Suppressor macrophage treated with lipopolysaccharide for 4 hours (primary cell): ENCODE data around the gene SMAP2.
"Not testable (repeated sequence)": the region's sequence is repeated elsewhere in the genome, so short reads cannot be mapped to it uniquely, and the experiment has no call there.

Experiments used
- DNase-seq: peaks from one replicate; pipeline ENCODE4 v3.0.0-alpha.2; 2020

SMAP2 gene

DNA sequence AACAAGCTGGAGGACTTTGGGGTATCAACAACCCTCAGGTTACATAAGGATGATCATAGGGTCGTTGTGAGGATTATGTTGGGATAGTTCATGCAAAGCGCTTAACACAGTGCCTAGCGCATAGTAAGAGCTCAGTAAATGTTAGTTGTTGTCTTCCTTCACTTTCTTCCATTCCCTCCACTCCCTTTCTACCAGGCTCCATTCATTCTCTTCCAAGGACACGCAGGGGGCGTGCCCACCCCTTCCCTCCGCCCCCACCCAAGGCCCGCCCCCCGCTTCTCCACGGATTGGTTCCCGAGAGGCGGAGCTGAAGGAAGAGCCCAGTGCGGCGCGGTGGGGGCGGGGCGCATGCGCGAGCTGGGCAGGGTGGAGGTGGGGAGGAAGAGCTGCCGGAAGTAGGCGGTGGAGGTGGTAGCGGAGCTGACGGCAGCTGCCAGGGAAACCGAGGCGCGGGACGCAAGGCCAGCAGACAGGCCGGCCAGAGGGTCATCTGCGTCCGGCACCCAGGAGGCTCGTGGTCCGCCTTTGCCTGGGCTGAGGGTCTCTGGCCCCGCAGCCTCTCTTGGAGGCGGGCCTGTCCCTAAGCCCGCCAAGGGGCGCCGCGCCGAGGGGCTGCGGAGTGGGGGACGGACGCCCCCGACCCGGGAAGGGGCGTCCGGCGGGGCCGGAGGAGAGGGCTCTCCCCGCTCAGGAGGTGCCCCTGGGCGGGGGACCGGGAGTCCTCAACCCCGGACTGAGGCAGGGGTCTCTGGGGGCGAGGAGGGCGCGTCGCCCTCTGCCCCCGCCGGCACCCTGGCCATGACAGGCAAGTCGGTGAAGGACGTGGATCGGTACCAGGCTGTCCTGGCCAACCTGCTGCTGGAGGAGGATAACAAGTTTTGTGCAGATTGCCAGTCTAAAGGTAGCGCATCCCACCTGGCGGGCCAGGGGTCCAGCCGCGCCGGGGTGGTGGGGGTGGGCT is at the start of gene SMAP2:
Gene SMAP2 (plus strand): TSS at position 405 of the 961 bp plus-strand sequence. CDS start 394 bp downstream, at position 799.
- peak; percentile 98 for DNase-seq

DNA sequence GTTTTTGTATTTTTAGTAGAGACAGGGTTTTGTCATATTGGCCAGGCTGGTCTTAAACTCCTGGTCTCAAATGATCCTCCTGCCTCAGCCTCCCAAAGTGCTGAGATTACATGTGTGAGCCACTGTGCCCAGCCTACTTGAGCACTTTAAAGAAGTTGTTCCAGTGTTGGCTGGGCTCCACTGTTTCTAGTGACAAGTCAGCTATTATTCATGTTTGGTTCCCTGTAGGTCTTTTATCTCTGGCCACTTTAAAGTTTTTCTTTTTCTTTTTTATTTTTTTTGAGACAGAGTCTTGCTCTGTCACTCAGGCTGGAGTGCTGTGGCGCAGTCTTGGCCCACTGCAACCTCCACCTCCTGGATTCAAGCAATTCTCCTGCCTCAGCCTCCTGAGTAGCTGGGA is 42.1 kb upstream of the SMAP2 start:
- DNase-seq, result not testable (repeated sequence)

DNA sequence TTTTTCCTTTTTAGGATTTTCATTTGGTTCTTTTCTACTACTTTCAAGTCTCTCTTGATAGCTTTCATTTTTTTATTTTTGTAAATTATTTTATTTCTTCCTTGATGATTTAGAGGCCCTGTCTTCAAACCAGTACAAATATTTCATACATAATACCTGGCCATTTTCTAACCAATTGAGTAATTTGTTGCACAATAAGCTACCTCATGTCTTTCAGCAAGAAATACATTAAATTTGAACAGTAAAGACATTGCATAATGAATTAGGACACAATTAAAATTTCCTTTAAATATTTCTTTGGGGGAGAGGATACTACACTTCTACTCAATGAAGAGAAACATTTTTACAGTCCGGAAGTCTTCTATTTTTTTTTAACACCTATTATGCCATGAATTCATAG is 40.8 kb upstream of the SMAP2 start:
- no peak for DNase-seq

DNA sequence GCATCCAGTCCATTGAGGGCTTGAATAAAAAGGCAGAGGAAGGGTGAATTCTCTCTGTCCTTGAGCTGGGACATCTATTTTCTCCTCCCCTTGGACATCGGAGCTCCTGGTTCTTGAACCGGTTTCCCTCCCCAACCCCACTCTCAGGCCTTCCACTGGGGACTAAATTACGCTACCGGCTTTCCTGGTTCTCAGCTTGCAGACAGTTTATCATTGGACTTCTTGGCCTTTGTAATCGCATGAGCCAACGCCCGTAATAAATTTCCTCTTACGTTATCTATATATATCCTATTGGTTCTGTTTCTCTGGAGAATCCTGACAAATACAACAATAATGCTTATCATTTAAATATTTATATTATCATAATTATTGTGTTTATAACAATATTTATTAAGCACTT is 36.1 kb upstream of the SMAP2 start:
- no peak for DNase-seq

DNA sequence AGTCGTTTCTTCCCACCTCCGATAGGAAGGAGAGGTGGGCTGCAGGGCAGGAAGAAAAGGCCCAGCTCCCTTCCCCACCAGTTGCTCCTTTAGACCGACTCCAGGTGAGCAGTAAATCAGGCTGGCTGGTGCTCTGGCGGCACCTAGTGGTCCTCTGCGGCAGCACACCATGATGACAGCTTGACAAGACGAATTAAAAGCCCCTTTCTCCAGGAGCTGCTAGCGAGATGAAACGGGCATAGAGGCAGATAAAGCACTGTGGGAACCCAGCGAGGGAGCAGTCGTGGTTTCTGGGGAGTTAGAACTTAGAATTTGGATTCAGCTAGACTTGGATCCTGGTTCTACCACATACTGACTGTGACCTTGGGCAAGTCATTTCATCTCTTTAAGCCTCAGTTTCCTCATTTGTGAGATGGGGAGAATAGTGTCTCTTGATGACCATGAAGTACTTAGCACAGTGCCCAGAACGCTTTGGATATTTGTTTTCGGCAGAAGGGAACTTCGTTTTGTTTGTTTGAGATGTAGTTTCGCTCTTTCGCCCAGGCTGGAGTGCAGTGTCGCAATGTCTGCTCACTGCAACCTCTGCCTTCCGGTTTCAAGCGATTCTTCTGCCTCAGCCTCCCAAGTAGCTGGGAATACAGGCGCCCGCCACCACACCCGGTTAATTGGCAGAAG is 34.6 kb upstream of the SMAP2 start:
- peak; percentile 82 for DNase-seq

DNA sequence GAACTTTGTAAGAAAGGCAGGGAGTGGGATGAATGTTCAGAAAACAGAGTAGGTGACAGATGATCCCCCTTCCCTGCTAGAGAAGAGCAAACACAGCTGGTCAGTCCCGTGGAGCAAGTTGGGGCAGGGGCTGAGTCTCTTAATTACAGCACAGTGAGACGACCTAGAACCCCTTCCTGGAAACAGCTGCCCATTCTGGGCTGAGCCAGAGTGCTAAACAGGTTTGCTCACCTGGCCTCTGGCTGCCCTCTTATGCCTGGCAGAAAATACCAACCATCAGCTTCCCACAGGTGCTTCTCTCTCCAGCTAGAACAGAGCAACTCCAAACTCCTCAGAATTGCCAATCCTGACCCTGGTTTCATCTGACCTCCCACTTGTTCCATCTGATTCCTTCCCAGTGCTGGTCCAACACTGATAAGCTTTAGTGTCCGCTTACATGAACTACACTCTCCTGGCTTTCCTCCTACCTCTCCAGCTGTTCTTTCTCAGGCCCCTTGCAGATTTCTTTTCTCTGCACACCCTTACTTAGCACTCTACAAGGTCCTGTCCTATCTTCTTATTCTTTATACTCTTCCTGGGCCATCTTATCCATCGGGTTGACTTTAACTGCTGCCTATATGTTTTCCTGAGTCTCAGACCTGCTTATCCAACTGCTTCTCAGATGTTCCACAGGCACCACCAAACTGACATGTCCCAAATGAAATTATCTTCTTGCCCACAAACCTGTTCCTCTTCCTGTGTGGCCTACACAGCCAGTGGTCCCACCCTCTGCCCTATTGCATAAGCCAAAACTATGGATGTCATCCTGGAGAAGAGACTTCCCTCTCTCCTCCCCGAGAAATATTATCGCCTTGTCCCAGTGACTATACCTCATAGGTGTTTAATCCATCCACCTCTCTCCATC is 33.9 kb upstream of the SMAP2 start:
- peak; percentile 76 for DNase-seq

DNA sequence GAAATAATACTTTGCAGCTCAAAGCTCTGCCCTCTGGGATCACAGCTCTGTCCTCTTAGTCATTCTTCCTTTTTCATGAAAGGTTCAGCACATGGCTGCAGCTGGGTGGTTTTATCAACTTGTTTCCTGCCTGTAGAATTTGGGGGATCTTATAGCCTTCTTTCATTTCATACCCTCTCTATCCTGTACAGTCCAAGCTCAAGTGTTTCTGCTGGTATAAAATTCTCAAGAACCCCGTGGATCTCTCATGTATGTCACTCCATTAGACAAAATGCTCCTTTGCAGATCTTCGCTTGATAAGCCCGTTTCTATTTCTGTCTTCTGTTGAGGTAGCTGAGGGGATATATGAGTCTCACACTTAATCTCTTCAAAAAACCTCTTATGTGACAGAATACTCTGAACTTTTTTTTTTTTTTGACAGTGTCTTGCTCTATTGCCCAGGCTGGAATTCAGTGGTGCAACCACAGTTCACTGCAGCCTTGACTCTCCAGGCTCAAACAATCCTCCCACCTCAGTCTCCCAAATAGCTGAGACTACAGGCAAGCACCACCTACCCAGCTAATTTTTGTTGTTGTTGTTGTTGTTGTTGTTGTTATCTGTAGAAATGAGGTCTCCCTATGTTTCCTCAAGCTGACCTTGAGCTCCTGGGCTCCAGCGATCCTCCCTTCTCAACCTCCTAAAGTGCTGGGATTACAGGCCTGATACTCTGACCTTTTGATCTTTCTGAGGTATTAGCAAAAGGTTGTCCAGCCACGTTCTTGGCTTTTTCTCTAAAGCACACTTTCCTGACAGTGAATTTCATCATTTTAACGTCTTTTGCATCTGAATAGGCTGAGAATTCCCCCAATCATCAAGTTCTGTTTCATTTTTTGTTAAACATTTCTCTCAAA is 31.8 kb upstream of the SMAP2 start:
- peak; percentile 91 for DNase-seq

DNA sequence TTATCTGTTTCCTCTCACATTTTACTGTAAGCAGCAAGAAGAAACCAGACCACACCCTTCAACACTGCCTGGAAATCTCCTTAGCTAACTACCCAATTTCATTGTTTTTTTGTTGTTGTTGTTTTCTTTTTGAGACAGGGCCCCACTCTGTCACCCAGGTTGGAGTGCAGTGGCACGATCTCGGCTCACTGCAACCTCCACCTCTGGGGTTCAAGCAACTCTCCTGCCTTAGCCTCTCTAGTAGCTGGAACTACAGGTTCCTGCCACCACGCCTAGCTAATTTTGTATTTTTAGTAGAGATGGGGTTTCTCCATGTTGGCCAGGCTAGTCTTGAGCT is 31.2 kb upstream of the SMAP2 start:
- not testable (repeated sequence) for DNase-seq

DNA sequence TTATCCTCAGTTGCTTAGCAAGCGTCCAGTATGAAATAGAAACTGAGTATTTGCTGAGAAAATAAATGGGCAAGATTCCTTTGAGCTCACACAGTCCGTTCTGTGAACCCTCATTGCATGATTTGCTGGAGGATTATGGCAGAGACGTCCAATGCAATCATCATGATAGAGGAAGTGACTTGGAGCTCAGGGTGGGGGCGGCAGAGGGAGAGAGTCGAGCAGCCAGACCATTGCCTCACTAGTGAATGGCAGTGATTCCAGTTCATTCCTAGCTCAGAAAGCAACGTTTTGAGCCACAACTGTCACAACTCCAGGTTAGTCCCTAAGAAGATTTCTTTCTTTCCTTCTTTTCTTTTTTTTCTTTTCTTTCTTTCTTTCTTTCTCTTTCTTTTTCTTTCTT is 28.9 kb upstream of the SMAP2 start:
- DNase-seq, result peak; percentile 96

DNA sequence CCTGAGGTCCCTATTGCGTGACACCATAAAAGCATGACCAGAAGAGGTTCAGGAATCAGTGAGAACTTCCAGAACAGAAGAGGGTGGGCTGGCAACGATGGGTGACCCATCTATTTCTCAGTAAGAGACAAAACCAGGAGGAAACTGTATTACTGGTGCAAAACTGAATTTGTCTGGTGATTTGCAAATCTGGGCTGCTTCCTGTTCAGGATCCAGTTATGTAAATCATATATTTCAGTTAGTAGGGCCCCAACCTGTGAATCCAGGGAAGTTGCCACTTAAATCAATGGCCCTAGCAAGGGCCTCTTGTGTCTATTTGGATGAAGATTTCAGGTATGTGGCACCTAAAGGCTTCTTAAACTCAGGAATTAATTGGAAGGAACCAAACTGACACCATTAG is 23.1 kb upstream of the SMAP2 start:
- DNase-seq, result no peak

DNA sequence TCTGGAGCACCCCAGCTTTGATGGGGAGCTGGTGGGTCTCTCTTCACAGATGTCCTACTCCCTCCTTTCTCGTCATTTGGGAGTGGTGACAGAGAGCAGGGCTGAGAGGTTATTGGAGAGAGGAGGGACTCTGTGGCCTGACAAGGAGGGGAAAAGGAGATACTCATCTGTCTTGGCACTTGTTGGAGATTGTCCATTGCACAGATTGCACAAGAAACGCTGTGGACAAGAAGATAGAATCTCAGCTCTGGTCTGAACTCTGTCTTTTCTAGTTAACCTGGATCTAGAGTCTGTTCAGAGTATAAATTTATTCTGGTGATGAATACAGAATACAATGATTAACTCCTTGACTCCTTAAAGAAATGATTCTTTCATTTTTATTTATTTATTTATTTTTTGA is 22.4 kb upstream of the SMAP2 start:
- DNase-seq, result no peak

DNA sequence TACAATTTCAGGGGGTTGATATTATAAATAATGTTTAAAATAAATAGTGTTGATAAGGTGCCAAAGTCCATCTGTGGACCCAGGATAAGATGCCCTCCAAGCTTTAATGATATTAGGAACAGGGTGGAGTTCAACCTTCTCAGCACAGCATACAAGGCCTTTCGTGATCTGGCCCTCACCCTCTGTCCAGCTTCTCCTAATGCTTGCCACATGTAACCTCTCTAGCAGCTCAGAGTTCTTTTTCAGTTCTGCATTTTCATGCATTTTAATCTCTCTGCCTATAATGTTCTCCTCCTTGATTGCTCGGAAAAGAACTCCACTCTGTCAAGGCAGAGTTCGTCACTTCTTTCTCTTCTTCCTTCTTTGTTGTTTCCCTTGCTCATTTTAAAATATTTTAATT is 21.4 kb upstream of the SMAP2 start:
- DNase-seq, result peak; percentile 85

DNA sequence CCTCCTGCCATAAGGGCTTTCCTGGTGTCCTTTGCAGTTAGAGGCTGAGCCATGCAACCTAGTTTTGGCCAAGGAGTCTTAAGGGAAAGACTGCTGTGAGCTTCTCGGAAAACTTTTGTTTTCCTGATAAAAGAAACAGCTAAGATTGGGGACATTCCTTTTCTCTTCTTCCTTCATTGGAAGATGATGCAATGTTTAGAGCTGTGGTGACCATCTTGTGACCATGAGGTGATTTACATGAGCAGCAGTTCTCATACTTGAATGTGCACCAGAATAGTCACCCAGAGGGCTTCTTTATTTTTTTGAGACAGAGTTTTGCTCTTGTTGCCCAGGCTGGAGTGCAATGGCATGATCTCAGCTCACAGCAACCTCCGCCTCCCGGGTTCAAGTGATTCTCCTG is 20.4 kb upstream of the SMAP2 start:
- peak; percentile 88 for DNase-seq

DNA sequence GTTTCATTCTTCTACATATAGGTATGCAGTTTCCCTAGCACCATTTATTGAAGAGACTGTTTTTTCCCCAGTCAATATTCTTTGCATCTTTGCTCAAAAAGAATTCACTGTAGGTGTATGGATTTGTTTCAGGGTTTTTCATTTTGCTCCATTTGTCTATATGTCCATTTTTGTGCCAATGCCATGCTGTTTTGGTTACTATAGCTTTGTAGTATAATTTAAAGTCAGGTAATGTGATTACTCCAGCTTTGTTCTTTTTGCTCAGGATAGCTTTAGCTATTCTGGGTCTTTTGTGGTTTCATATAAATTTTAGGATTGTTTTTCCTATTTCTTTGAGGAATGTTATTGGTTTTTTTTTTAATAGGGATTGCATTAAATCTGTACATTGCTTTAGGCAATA is 15.9 kb upstream of the SMAP2 start:
- DNase-seq, result no peak

DNA sequence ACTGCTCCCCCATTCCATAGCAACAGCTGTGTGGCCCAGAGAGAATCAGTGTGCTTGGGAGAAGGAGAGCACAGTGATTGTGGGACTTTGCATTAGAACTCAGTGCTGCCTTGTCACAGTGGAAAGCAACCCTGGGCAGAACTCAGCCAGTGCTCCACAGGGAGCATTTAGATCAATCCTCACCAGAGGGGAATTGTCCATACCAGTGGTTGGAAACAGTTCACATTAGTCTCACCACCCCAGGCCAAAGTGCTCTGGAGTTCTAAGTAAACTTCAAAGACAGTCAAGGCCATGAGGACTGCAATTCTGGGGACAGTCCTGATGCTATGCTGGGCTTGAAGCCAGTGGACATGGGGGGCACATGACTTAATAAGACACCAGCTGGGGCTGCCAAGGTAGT is 12.9 kb upstream of the SMAP2 start:
- DNase-seq, result no peak

DNA sequence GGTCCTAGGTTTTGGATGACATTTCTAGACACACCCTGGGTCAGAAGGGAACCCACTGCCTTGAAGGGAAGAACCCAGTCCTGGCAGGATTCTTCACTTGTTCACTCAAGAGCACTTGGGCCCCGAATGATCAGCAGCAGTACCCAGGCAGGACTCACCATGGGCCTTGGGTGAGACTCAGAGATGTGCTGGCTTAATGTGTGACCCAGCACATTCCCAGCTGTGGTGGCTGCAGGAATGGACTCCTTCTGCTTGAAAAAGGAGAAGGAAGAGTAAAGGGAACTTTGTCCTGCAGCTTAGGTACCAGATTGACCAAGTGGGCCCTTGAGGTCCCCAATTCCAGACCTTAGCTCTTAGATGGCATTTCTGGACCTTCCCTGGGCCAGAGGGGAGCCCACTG is 12.3 kb upstream of the SMAP2 start:
- no peak for DNase-seq

DNA sequence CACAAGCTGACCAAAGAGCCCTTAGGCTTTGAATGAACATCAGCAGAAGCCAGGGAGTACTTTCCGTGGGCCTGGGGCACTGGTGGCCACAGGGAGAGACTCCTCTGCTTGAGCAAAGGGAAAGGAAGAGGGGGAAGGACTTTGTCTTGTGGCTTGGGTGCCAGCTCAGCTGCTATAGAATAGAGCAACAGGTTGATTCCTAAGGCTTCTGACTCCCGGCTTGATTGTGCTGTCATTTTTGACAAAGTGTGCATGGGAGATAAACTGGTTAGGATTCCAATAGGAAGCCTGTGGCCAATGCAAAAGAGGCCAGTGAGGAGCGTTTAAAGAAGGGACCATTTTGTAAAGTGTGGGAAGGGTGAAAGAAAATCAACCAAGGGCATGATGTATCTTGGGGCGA is 11.9 kb upstream of the SMAP2 start:
- no peak for DNase-seq

DNA sequence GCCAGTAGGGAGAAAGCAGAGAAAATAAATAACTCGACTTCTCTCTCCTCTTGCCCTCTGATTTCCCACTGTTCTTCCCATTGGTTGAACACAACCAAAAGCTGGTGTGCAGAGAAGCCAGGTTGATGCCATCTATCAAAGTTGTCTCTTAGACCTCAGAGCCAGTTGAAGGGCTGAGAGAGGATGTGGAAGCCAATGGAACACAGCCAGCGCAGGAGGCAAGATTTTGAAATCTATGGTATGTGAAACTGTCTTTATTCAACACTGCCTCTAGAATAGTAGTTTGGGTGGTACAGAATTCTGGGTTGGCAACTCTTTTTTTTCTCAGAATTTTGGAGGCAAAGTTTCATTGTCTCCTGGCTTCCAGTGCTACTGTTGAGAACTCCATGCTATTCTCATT is 11.3 kb upstream of the SMAP2 start:
- no peak for DNase-seq

DNA sequence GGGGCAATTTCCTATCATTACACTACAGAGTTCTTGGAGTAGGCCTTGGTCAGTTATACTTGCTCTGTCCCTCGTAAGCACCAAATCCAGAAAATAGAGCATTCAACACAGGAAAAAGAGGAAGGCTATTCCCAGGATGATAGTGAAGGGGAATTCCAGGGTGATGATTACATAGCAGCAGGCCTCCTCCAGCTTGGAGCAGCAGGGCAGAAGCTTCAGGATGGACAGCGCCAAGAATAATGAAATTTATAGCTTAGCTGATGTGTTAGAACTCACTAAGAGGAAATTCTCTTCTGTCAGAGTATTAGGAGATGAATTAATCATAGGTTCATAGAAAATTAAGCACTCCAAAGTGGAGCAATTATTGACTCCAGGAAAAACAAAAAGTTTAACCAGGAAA is 10.8 kb upstream of the SMAP2 start:
- DNase-seq, result peak; percentile 68

DNA sequence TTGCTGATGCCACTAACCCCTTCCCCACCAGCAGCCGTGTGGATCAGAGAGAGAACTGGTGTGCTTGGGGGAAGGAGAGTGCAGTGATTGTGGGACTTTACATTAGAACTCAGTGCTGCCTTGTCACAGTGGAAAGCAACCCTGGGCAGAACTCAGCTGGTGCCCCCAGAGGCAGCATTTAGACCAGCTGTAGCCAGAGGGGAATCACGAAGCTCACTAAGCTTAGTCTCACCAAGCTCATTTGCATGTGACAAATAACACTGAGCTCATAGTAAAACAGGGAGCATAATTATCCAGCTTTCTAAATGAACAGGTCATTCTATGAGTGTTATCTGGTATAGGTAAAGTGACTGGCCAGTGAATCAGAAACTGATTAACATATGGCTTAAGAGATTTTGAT is 9.8 kb upstream of the SMAP2 start:
- DNase-seq, result peak; percentile 33

DNA sequence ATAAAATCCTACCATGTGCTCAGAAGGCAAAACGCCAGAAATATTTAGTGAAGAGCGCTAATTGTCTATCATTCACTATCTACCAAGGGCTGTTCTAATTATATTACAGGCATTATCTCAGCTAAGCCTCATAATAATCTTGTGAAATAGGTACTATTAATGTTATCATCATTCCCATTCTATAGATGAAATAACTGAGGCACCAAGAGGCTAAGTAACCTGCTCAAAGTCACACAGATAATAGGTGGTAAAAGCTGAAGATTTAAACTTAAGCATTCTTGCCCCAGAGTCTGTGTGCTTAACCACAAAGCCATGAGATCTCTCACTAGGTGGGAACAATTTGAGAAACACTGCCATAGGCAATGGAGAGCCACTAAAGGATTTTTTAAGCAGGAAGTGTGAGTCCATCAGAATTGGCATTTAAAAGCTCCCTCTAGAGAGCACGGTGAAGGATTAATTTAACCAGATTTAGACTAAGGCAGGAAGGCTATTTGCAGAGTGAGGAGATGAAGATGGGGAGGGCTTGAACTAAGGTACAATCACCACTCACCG is 1.7 kb upstream of the SMAP2 start:
- no peak for DNase-seq
